HepG2 (cell line): ENCODE results near the gene ACADVL. TPM values are rescaled to one million over a fixed set of nuclear protein-coding genes. Genes with fewer than 3 reads are reported as not detected.

Source experiments
- MXI1 ChIP-seq: IDR thresholded peaks from 3 replicates; pipeline ENCODE4 v1.6.1; 2012; ENCODE audit warnings: low read depth, low read length, inconsistent platforms, borderline replicate concordance
- NKX3-1 ChIP-seq: sonication (generic); formaldehyde crosslinking; IDR thresholded peaks from 2 replicates; pipeline ENCODE4 v1.5.0; 2020; ENCODE audit warnings: missing genetic modification reagents
- NR2F1 ChIP-seq, 2 experiments: fragments of 450-650 bp in 1 of 2; formaldehyde crosslinking in 1 of 2; IDR thresholded peaks; 2 replicates each; pipeline versions ENCODE4 v1.5.0 to v1.6.1; 2016 to 2020; ENCODE audit warnings: mild to moderate bottlenecking in 1 of 2, missing compliant biosample characterization in 1 of 2, missing genetic modification reagents in 1 of 2, moderate library complexity in 1 of 2
- RAD21 ChIP-seq: fragments of 450-650 bp; formaldehyde crosslinking; IDR thresholded peaks from 2 replicates; pipeline ENCODE4 v1.5.0; 2020; ENCODE audit warnings: mild to moderate bottlenecking
- RARG ChIP-seq: sonication (generic); formaldehyde crosslinking; IDR thresholded peaks from 2 replicates; pipeline ENCODE4 v1.4.0; 2020; ENCODE audit warnings: low read depth, mild to moderate bottlenecking, missing genetic modification reagents
- REL ChIP-seq: sonication (generic); formaldehyde crosslinking; conservative IDR thresholded peaks from 2 replicates; pipeline ENCODE4 v1.8.0; 2022; ENCODE audit warnings: mild to moderate bottlenecking, missing genetic modification reagents, moderate library complexity
- RELA ChIP-seq: sonication (generic); formaldehyde crosslinking; IDR thresholded peaks from 2 replicates; pipeline ENCODE4 v1.4.0; 2020; ENCODE audit warnings: missing genetic modification reagents
- SIN3A ChIP-seq: IDR thresholded peaks from 2 replicates; pipeline ENCODE4 v1.6.1; 2011; ENCODE audit warnings: low read depth, mild to moderate bottlenecking, control low read depth, low read length, borderline replicate concordance
- STAG1 ChIP-seq: sonication (generic); formaldehyde crosslinking; IDR thresholded peaks from 2 replicates; pipeline ENCODE4 v1.4.0; 2020; ENCODE audit warnings: missing genetic modification reagents
- THRA ChIP-seq: sonication (generic); formaldehyde crosslinking; IDR thresholded peaks from 2 replicates; pipeline ENCODE4 v1.4.0; 2020; ENCODE audit warnings: missing genetic modification reagents, borderline replicate concordance
- YEATS4 ChIP-seq: sonication (generic); formaldehyde crosslinking; IDR thresholded peaks from 2 replicates; pipeline ENCODE4 v1.4.0; 2020; ENCODE audit warnings: missing genetic modification reagents, borderline replicate concordance
- ZNF121 ChIP-seq: sonication (generic); formaldehyde crosslinking; IDR thresholded peaks from 2 replicates; pipeline ENCODE4 v1.5.0; 2020; ENCODE audit warnings: mild to moderate bottlenecking, missing genetic modification reagents
- ZNF3 ChIP-seq: IDR thresholded peaks from 2 replicates; pipeline ENCODE4 v1.7.0; 2017; ENCODE audit warnings: inconsistent platforms
- ZNF354B ChIP-seq: sonication (generic); formaldehyde crosslinking; IDR thresholded peaks from 2 replicates; pipeline ENCODE4 v1.8.0; 2022; ENCODE audit warnings: mild to moderate bottlenecking, missing genetic modification reagents
- ZNF577 ChIP-seq: sonication (generic); formaldehyde crosslinking; IDR thresholded peaks from 2 replicates; pipeline ENCODE4 v1.4.0; 2020; ENCODE audit warnings: mild to moderate bottlenecking, low read depth, missing genetic modification reagents, borderline replicate concordance
- polyA plus RNA-seq, 8 experiments: library from polyadenylated mRNA; depleted of rRNA in 3 of 8; stranded (reverse) in 7 of 8; unstranded in 1 of 8; fragments of >200 nt; fragmentation: Illumina TruSeq in 4 of 8; extraction: Trizol in 4 of 8; gene quantifications; 2 replicates each; pipeline versions ENCODE4 v1.2.1 to v1.2.3, GENCODE V29; 2011 to 2016; ENCODE audit warnings: low read depth in 4 of 8, missing spikeins in 1 of 8, mixed read lengths in 1 of 8; ENCODE audit not compliant: insufficient read depth in 1 of 8
- total RNA-seq, 5 experiments: library from RNA; depleted of rRNA; stranded (reverse); fragments of >200 nt; fragmentation: Illumina TruSeq; extraction: Trizol; gene quantifications; 2 replicates each; pipeline ENCODE4 v1.2.3, GENCODE V29; 2016; ENCODE audit warnings: low read depth in 1 of 5
- TF ChIP-seq, protein P1 (sequence below): sonication (generic); formaldehyde crosslinking; IDR thresholded peaks from 2 replicates; pipeline ENCODE4 v1.9.0; 2021; ENCODE audit warnings: missing genetic modification reagents, mild to moderate bottlenecking, borderline replicate concordance
- TF ChIP-seq, protein P2 (sequence below): sonication (generic); formaldehyde crosslinking; IDR thresholded peaks from 2 replicates; pipeline ENCODE4 v1.5.0; 2020; ENCODE audit warnings: mild to moderate bottlenecking, missing genetic modification reagents
- TF ChIP-seq, protein P3 (sequence below): sonication (generic); formaldehyde crosslinking; IDR thresholded peaks from 2 replicates; pipeline ENCODE4 v1.4.0; 2020; ENCODE audit warnings: mild to moderate bottlenecking, missing genetic modification reagents
- TF ChIP-seq, protein P4 (sequence below): IDR thresholded peaks from 2 replicates; pipeline ENCODE4 v1.6.1; 2016; ENCODE audit warnings: control low read depth
- TF ChIP-seq, protein P5 (sequence below): sonication (generic); formaldehyde crosslinking; IDR thresholded peaks from 2 replicates; pipeline ENCODE4 v1.5.0; 2020; ENCODE audit warnings: mild to moderate bottlenecking, missing genetic modification reagents

ACADVL gene
- total and polyA plus RNA-seq, 2 of the 13 experiments (the other 11 are each of a cell fraction or from before 2014, with no cell fraction given): 219 to 412 TPM

DNA sequence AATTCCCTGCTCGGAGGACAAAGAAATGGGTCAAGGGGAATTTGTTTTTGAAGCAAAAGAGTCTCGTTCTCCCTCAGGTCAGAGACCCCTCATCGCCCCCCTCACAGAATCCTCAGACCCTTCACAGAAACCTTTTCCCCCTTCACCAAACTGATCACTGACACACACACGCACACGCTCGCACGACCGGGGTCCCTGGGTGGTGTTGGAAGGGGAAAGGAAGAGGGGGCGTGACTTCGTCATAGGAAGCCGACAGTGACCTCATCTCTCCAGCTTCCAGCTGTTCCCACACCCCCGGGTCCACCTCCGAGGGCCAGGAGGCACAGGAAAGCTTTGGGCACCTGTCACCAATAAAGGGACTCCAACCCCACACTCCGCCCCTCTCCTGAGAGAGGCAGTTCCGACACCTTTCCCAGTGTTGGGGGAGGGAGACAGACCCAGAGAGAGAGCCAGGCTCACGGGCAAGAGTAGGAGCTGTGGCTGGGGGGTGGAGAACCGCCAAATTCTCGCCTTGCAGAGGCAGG lies 41.7 kb upstream of the ACADVL start (continued):
- TF ChIP-seq SIN3A (0 out of 2 replicates have a peak, but pooled peaks have one; percentile 47), REL (no peak), NKX3-1 (no peak), RARG (CRISPR knock-in tag) (no peak), NR2F1 (CRISPR knock-in tag; IDR thresholded peaks at IDR 0.05) (no peak), RELA (no peak), ZNF3 (CRISPR knock-in tag) (no peak), ZNF354B (no peak), RAD21 (CRISPR knock-in tag) (no peak), ZNF121 (CRISPR knock-in tag) (no peak), THRA (no peak), MXI1 (peak; percentile 16; the same call in 1 of the 3 replicates), STAG1 (no peak), YEATS4 (CRISPR knock-in tag) (0 out of 2 replicates have a peak, but pooled peaks have one; percentile 33), ZNF577 (CRISPR knock-in tag) (no peak)
- TF ChIP-seq, protein P1, sequence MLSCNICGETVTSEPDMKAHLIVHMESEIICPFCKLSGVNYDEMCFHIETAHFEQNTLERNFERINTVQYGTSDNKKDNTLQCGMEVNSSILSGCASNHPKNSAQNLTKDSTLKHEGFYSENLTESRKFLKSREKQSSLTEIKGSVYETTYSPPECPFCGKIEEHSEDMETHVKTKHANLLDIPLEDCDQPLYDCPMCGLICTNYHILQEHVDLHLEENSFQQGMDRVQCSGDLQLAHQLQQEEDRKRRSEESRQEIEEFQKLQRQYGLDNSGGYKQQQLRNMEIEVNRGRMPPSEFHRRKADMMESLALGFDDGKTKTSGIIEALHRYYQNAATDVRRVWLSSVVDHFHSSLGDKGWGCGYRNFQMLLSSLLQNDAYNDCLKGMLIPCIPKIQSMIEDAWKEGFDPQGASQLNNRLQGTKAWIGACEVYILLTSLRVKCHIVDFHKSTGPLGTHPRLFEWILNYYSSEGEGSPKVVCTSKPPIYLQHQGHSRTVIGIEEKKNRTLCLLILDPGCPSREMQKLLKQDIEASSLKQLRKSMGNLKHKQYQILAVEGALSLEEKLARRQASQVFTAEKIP (CRISPR knock-in tag): no peak
- TF ChIP-seq, protein P2, sequence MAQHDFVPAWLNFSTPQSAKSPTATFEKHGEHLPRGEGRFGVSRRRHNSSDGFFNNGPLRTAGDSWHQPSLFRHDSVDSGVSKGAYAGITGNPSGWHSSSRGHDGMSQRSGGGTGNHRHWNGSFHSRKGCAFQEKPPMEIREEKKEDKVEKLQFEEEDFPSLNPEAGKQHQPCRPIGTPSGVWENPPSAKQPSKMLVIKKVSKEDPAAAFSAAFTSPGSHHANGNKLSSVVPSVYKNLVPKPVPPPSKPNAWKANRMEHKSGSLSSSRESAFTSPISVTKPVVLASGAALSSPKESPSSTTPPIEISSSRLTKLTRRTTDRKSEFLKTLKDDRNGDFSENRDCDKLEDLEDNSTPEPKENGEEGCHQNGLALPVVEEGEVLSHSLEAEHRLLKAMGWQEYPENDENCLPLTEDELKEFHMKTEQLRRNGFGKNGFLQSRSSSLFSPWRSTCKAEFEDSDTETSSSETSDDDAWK (CRISPR knock-in tag): no peak
- TF ChIP-seq, protein P3, sequence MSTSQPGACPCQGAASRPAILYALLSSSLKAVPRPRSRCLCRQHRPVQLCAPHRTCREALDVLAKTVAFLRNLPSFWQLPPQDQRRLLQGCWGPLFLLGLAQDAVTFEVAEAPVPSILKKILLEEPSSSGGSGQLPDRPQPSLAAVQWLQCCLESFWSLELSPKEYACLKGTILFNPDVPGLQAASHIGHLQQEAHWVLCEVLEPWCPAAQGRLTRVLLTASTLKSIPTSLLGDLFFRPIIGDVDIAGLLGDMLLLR (CRISPR knock-in tag): peak; percentile 60; the same call in 1 of the 2 replicates
- TF ChIP-seq, protein P4, sequence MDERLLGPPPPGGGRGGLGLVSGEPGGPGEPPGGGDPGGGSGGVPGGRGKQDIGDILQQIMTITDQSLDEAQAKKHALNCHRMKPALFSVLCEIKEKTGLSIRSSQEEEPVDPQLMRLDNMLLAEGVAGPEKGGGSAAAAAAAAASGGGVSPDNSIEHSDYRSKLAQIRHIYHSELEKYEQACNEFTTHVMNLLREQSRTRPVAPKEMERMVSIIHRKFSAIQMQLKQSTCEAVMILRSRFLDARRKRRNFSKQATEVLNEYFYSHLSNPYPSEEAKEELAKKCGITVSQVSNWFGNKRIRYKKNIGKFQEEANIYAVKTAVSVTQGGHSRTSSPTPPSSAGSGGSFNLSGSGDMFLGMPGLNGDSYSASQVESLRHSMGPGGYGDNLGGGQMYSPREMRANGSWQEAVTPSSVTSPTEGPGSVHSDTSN (CRISPR knock-in tag): no peak
- TF ChIP-seq, protein P5, sequence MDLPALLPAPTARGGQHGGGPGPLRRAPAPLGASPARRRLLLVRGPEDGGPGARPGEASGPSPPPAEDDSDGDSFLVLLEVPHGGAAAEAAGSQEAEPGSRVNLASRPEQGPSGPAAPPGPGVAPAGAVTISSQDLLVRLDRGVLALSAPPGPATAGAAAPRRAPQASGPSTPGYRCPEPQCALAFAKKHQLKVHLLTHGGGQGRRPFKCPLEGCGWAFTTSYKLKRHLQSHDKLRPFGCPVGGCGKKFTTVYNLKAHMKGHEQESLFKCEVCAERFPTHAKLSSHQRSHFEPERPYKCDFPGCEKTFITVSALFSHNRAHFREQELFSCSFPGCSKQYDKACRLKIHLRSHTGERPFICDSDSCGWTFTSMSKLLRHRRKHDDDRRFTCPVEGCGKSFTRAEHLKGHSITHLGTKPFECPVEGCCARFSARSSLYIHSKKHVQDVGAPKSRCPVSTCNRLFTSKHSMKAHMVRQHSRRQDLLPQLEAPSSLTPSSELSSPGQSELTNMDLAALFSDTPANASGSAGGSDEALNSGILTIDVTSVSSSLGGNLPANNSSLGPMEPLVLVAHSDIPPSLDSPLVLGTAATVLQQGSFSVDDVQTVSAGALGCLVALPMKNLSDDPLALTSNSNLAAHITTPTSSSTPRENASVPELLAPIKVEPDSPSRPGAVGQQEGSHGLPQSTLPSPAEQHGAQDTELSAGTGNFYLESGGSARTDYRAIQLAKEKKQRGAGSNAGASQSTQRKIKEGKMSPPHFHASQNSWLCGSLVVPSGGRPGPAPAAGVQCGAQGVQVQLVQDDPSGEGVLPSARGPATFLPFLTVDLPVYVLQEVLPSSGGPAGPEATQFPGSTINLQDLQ: no peak
